C4-2B (cell line): ENCODE measurements around the gene PTPN2.
"Not testable (repeated sequence)": the region's sequence is repeated elsewhere in the genome, so short reads cannot be mapped to it uniquely, and the experiment has no call there.

Source experiments
- H3K27ac ChIP-seq: fragments of 450-650 bp; 2 replicates; pipeline ENCODE4 v1.5.1; 2017
- ZFX ChIP-seq: fragments of 450-650 bp; IDR thresholded peaks from 2 replicates; pipeline ENCODE4 v1.6.1; 2017
- TF ChIP-seq, protein P1 (sequence below): fragments of 450-650 bp; conservative IDR thresholded peaks from 2 replicates; pipeline ENCODE4 v1.5.1; 2017; ENCODE audit warnings: mild to moderate bottlenecking

Gene PTPN2

DNA sequence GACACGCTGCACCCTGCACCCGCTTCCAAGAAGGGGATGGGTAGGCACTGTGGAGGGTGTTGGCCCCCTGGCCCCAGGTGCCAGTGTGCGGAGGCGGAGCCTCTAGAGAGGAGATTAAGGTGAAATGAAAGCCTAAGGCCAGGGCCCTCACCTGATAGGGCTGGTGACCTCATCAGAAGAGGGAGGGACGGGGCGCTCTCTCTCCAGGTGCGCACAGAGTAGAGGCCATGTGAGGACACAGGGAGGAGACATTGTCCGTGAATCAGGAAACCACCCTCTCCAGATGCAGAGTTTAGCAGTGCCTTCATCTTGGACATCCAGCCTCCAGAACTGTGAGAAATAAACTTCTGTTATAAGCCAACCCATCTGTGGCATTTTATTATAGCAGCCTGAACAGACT lies 118.9 kb downstream of the PTPN2 start:
- no peak for TF ChIP-seq ZFX
- TF ChIP-seq, protein P1, sequence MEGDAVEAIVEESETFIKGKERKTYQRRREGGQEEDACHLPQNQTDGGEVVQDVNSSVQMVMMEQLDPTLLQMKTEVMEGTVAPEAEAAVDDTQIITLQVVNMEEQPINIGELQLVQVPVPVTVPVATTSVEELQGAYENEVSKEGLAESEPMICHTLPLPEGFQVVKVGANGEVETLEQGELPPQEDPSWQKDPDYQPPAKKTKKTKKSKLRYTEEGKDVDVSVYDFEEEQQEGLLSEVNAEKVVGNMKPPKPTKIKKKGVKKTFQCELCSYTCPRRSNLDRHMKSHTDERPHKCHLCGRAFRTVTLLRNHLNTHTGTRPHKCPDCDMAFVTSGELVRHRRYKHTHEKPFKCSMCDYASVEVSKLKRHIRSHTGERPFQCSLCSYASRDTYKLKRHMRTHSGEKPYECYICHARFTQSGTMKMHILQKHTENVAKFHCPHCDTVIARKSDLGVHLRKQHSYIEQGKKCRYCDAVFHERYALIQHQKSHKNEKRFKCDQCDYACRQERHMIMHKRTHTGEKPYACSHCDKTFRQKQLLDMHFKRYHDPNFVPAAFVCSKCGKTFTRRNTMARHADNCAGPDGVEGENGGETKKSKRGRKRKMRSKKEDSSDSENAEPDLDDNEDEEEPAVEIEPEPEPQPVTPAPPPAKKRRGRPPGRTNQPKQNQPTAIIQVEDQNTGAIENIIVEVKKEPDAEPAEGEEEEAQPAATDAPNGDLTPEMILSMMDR: no peak
- H3K27ac ChIP-seq: no peak overlapping the region

DNA sequence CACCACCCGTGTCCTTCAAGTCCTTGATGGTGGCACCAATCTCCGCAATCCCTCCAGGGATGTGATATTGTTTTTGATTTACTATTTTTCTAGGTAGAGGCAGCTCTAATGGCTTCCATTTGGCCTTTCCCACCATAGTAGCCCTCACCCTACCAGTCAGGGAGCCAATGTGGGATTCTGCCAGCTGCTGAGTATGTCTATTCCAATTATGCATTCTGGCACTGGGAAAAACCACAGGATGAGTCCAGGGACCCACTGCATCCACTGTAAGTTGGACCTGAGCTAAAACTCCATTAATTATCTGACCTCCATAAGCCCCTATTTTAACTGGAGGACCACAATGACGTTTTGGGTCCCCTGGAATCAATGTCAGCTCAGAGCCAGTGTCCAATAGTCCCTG lies 125.5 kb downstream of the PTPN2 start:
- not testable (repeated sequence) for H3K27ac ChIP-seq

DNA sequence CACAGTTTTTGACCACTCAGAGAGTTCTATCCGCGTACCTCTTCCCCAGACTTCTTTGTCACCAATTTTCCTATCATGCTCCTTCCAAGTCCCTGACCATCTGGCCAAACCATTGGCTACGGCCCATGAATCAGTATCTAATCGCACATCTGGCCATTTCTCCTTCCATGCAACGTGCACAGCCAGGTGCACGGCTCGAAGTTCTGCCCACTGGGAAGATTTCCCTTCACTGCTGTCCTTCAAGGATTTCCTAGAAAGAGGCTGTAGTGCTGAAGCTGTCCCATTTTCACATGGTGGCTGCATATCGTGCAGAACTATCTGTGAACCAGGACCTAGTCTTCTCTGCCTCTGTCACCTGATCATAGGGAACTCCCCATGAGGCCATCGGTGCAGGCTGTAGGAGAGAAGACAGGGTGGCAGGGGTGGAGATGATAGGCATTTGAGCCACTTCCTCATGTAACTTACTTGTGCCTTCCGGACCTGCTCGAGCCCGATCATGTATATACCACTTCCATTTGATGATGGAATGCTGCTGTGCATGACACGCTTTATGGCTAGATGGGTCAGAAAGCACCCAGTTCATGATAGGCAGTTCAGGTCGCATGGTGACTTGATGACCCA lies 127.3 kb downstream of the PTPN2 start:
- not testable (repeated sequence) for H3K27ac ChIP-seq

DNA sequence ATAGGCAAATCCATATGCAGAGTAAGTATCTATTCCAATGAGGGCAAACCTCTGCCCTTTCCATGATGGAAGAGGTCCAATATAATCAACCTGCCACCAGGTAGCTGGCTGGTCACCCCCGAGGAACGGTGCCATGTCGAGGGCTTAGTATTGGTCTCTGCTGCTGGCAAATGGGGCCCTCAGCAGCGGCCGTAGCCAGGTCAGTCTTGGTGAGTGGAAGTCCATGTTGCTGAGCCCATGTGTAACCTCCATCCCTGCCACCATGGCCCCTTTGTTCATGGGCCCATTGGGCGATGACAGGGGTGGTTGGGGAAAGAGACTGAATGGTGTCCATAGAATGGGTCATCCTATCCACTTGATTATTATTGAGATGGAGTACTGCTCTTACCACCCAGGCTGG lies 128.4 kb downstream of the PTPN2 start:
- H3K27ac ChIP-seq: not testable (repeated sequence)

DNA sequence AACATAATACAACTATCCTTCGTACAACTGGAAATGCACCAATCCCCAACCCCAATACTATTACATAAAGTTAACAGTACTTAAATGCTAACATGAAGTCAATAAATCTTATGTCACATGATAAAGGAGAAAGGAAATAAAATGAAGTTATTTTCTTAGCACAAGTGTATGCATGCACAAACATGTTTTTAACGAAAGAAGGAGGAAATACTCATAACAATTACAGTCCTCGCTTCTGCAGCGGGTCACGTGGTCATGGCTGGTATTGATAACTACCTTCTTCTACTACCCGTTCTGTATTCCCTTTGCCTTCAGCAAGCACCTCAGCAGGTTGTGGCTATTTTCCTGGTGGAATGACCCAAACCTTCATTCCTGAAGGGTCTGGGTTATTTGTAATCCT lies 129.5 kb downstream of the PTPN2 start:
- no peak overlapping the region for H3K27ac ChIP-seq
- TF ChIP-seq, protein P1: no peak

DNA sequence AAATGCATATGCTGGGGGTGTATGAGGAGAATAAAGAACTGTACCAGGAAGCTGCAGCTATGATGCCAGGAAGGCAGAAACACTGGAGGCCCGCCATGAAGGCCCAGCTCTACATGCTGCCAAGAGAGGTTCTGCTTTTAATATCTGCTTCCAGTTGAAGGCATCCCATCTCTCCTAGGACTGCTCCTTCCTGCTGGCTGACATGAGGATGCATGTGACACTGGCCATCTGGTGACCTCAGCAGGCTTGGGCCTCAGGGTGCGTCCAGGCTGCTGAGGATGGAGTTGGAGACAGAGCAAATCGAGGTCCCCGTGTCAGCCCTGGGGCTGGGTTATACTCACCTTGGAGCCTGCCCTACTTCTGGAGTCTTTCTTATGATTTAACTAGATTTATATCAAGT lies 132.1 kb downstream of the PTPN2 start:
- no peak overlapping the region for H3K27ac ChIP-seq
- TF ChIP-seq ZFX: no peak
- TF ChIP-seq, protein P1: no peak

DNA sequence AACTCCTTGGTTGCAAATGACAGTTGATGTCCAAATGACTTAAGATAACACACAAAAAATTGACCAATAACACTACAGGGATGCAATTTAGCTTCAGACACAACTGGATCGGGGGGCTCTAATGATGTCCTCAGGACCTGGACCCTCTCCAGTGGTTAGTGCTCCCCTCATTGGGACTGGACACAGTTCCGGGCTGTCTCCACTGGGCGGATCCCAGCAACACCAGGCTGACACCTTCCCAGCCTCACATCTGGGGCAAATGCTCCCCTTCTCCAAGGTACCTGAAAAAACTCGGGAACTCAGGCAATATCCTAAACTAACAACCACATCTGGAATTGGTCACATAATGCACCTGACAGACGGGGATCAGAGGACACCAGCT lies 132.5 kb downstream of the PTPN2 start:
- H3K27ac ChIP-seq: no peak overlapping the region
- no peak for TF ChIP-seq ZFX
- TF ChIP-seq, protein P1: no peak

DNA sequence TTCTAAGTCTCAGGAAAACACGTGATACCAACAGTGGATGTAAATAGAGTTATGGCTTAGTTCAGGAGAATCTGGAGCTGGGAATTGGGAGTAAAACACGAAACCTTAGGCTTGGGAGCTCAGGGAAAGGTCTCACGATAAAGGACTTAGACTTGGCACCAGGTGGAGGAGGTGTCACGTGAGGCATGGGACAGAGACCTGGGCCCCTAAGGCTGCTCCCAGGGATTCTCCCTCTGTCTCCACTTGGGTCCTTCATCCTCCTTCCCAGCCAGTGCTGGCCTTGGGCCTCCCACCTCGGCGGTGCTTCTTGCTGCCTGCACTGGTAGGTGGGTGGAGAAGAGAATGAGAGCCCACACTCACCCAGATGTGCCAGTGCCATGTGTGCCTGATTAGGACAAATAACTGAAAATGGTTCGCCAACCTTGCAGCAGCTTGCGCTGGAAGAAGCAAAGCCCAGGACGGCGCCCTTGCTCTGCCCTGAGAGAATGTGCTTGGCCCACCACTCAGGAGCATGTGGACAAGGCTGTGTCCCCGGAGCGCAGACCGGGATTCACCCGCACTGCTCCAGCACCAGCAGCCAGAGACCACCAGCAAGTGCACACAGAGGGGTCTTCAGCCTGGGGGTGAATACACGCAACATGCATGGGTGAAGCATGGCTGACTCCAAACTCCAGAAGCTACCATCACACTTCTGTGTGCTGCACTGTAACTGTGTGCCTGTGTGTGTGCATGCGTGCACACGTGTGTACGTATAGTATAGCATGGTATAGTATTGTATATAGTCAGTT lies 133.1 kb downstream of the PTPN2 start:
- no peak overlapping the region for H3K27ac ChIP-seq
- TF ChIP-seq, protein P1: no peak
- TF ChIP-seq ZFX: no peak

DNA sequence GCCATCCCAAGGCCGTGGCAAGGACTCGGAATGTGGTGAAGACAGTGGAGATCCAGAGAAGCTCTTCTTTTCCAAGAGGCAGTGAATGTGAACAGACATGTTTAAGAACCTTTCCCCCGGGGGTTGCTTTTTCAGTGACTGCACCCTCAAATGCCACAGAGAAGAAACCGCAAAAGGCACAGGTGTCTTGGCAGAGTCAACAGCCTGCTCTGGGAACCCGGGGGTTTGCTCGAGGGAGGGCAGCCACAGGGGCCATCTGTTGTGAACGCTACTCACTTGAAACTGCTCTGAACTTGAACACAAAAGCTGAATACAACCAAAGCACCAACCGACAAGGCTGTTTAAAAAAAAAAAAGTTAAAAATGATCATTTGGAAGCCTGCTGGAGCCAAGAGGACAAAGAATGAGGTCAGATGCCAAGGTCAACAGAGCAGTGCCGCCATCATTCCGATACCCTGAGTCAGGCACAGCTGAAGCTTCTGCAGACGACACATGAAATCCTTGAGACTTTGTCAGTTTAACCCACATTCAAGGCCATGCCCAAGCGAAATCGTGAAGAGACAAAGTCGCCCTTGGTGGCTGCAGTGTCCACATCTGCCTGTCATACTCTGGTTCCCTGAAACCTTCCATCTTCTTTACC lies 133.8 kb downstream of the PTPN2 start:
- no peak for TF ChIP-seq ZFX
- H3K27ac ChIP-seq: no peak overlapping the region
